Esophagus muscularis mucosa (tissue), 4 donors: ENCODE results near the gene KCP. TPM values are rescaled to one million over a fixed set of nuclear protein-coding genes. Genes with fewer than 3 reads are reported as not detected.

Experiments used
- DNase-seq: peaks from one replicate; pipeline ENCODE4 v3.0.0-alpha.2; 2017; ENCODE audit errors: extremely low spot score
- H3K27ac ChIP-seq, 4 donors: fragments of 200-600 bp; sonication (generic); replicated peaks in 1 of 4; 1 replicate in 3 of 4; 2 replicates in 1 of 4; pipeline ENCODE4 v1.5.1; 2016 to 2019; ENCODE audit warnings: mild to moderate bottlenecking in 1 of 4
- H3K27me3 ChIP-seq, 4 donors: fragments of 200-600 bp; sonication (generic); one replicate each; pipeline versions ENCODE4 v1.5.1 to v1.6.0; 2016 to 2019
- H3K36me3 ChIP-seq, 4 donors: fragments of 200-600 bp; sonication (generic); one replicate each; pipeline ENCODE4 v1.5.1; 2016 to 2019
- H3K4me1 ChIP-seq, 4 donors: fragments of 200-600 bp; sonication (generic); one replicate each; pipeline ENCODE4 v1.5.1; 2016 to 2019
- H3K4me3 ChIP-seq, 4 donors: fragments of 200-600 bp; sonication (generic); 1 replicate in 2 of 4; 2 replicates in 2 of 4; pipeline ENCODE4 v1.5.1; 2016 to 2019; ENCODE audit warnings: mild to moderate bottlenecking in 4 of 4, moderate library complexity in 1 of 4
- H3K9me3 ChIP-seq, 4 donors: fragments of 200-600 bp; sonication (generic); 1 replicate in 3 of 4; 2 replicates in 1 of 4; pipeline ENCODE4 v1.5.1; 2016 to 2019
- CTCF ChIP-seq, 3 experiments: fragments of 200-600 bp in 2 of 3; fragments of 450-650 bp in 1 of 3; sonication (generic) in 2 of 3; IDR thresholded peaks; one replicate each; pipeline ENCODE4 v1.5.1; 2017 to 2019; ENCODE audit warnings: antibody characterized with exemption in 3 of 3, mild to moderate bottlenecking in 2 of 3, moderate library complexity in 1 of 3
- EP300 ChIP-seq: sonication (generic); formaldehyde crosslinking; IDR thresholded peaks from one replicate; pipeline ENCODE4 v1.6.1; 2017; ENCODE audit warnings: antibody characterized with exemption
- POLR2A ChIP-seq: fragments of 450-650 bp; IDR thresholded peaks from one replicate; pipeline ENCODE4 v1.6.1; 2017; ENCODE audit warnings: antibody characterized with exemption, moderate library complexity, mild to moderate bottlenecking, low read depth
- POLR2AphosphoS5 ChIP-seq, 2 donors: sonication (generic); formaldehyde crosslinking; IDR thresholded peaks; one replicate each; pipeline ENCODE4 v1.6.1; 2017; ENCODE audit warnings: antibody characterized with exemption in 2 of 2
- WGBS: methylation state at CpG from one replicate; pipeline ENCODE4 v1.1.5; 2018; 5-methylcytosine and 5-hydroxymethylcytosine counted together
- intact Hi-C: fragments of 100-400 bp; cut with DNase I; formaldehyde crosslinking; loops from one replicate; pipeline ENCODE4 v1.15.1; 2023
- total RNA-seq, 4 donors: library from RNA; depleted of rRNA; stranded (reverse); fragments of >200 nt; gene quantifications; one replicate each; pipeline versions ENCODE4 v1.1.0 to v1.2.1, GENCODE V29; 2016

Gene KCP
- total RNA-seq, 4 donors from 2014 or later = 0.13 to 0.66 (median 0.29) TPM; not detected in 1

DNA sequence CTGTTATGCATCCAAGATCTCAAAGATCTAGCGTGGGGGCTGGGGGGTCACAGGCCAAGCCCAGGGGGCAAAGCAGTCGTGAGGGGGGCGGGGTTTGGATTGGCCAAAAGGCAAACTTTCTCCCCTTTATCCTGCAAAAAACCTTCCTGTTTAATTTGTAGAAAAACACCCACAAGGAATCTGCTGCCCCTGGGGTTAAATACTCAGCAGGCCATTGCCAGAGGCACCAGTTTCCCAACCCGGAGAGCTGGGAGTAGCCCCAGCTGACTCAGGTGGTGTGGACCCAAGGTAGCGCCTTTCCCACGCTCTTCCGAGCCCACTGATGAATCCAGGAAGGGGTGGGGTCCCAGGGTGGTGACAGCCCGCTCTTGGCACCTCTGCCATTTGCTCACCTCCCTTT, 21.4 kb downstream of the KCP start:
- intact Hi-C loops = no loop called here
- no peak overlapping the region for H3K4me3 ChIP-seq
- H3K9me3 ChIP-seq = no peaks in the 10 kb centered on the region
- peaks cover 0 to 14% (median 10%) of the 10 kb centered on the region in 4 donors for H3K4me1 ChIP-seq
- H3K27ac ChIP-seq = no peak overlapping the region
- H3K36me3 ChIP-seq = no peaks in the 10 kb centered on the region
- peaks cover 0 to 67% (median 12%) of the 10 kb centered on the region in 4 donors for H3K27me3 ChIP-seq
- no peak for DNase-seq
- 75% methylated on average over 8 of the region's 8 CpGs for WGBS
- TF ChIP-seq CTCF (IDR thresholded peaks at IDR 0.05) = no peak
- no peak for TF ChIP-seq POLR2A
- TF ChIP-seq EP300 = no peak
- no peak for TF ChIP-seq POLR2AphosphoS5 (IDR thresholded peaks at IDR 0.05)

DNA sequence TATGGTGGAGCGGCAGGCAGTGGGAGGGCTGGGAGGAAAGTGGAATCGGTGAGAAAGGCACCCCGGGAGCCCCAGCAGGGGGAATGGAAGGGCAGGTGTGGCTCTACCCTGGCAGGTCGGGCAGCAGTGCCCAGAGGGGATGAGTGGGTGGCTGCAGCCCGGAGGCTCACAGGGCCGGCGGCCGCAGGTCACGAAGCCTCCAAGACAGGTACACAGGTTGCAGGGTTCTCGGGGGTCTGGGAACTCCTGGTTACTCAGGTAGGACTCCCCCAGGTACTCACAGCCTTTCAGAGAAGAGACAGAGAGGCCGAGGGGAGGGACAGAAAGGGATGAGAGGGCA, 21.8 kb downstream of the KCP start:
- no peak for DNase-seq
- intact Hi-C loops = no loop called here

GRCh38 chr7:128888039-128888755, 22.3 kb downstream of the KCP start:
- no peaks in the 10 kb centered on the region for H3K9me3 ChIP-seq
- TF ChIP-seq CTCF (IDR thresholded peaks at IDR 0.05) = no peak
- TF ChIP-seq POLR2A = no peak
- TF ChIP-seq POLR2AphosphoS5 (IDR thresholded peaks at IDR 0.05) = no peak
- no peak for TF ChIP-seq EP300
- intact Hi-C loops = no loop called here
- H3K27me3 ChIP-seq = peaks cover 0 to 67% (median 12%) of the 10 kb centered on the region in 4 donors
- H3K4me3 ChIP-seq = no peak overlapping the region
- DNase-seq = no peak
- H3K36me3 ChIP-seq = no peaks in the 10 kb centered on the region
- 98% methylated on average over 7 of the region's 7 CpGs for WGBS
- no peak overlapping the region for H3K27ac ChIP-seq
- H3K4me1 ChIP-seq = peaks cover 0 to 19% (median 14%) of the 10 kb centered on the region in 4 donors

More for the DNA sequence above, 21.8 kb downstream of the KCP start:
- peaks cover 0 to 16% (median 13%) of the 10 kb centered on the region in 4 donors for H3K4me1 ChIP-seq
- WGBS = 83% methylated on average over 11 of the region's 11 CpGs
- H3K9me3 ChIP-seq = no peaks in the 10 kb centered on the region
- no peaks in the 10 kb centered on the region for H3K36me3 ChIP-seq
- H3K27ac ChIP-seq = no peak overlapping the region
- no peak overlapping the region for H3K4me3 ChIP-seq
- peaks cover 0 to 67% (median 12%) of the 10 kb centered on the region in 4 donors for H3K27me3 ChIP-seq
- TF ChIP-seq EP300 (no peak), POLR2AphosphoS5 (IDR thresholded peaks at IDR 0.05) (no peak), POLR2A (no peak), CTCF (IDR thresholded peaks at IDR 0.05) (no peak)

DNA sequence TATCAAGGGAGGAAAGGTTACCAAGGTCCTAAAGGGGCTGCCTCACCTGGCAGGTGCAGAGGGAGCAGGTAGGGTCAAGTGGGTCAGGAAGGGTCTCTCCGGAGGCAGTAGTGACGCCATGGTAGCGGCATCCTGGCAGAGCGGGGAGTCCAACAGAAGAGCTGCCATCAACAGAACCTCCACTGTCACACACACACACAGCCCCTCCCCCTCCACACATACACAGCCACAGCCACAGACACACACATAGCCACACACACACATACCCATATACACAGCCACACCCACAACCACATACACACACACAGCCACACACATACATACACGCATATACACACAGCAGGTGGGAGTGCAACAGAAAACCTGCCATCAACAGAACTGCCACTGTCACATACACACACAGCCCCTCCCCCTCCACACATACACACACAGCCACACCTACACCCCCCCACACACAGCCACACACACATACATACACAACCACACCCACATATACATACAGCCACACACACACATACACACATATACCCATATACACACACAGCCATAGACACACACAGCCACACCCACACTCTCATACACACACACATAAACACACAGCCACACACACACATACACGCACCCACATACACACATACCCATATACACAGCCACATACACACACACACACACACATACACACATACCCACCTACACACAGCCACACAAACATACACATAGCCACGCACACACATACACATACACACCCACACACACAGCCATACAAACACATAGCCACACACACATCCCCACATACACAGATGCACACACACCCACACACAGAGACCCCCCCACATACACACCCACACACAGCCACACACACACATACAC, 23.1 kb downstream of the KCP start:
- peaks cover 0 to 67% (median 12%) of the 10 kb centered on the region in 4 donors for H3K27me3 ChIP-seq
- H3K9me3 ChIP-seq = no peaks in the 10 kb centered on the region
- no peak for DNase-seq
- no peaks in the 10 kb centered on the region for H3K36me3 ChIP-seq
- TF ChIP-seq CTCF (IDR thresholded peaks at IDR 0.05) (no peak), POLR2A (no peak), POLR2AphosphoS5 (IDR thresholded peaks at IDR 0.05) (no peak), EP300 (no peak)
- H3K4me1 ChIP-seq = peaks cover 0 to 19% (median 14%) of the 10 kb centered on the region in 4 donors
- WGBS = 85% methylated on average over 5 of the region's 7 CpGs
- intact Hi-C loops = no loop called here
- no peak overlapping the region for H3K27ac ChIP-seq
- H3K4me3 ChIP-seq = no peak overlapping the region
